GM19240 (cell line): Measurements from ENCODE around the gene ANO4.

Source experiments
- DNase-seq: peaks from one replicate; pipeline ENCODE4 v3.0.0; 2011; ENCODE audit warnings: low spot score; ENCODE audit not compliant: insufficient read length

The ANO4 gene

GRCh38 chr12:100794441-100795173 lies at the start of gene ANO4:
TSS of gene ANO4 (plus strand) at chr12:100794776. CDS start at chr12:100901786, 107,010 bp downstream.
- no peak for DNase-seq

GRCh38 chr12:100745378-100746071 lies 49.1 kb upstream of the ANO4 start:
- DNase-seq = no peak

- DNase-seq = no peak
Measured at GRCh38 chr12:100752841-100753240, 41.7 kb upstream of the ANO4 start.

- DNase-seq = no peak
Measured at GRCh38 chr12:100753837-100754236, 40.7 kb upstream of the ANO4 start.

GRCh38 chr12:100755186-100755585 lies 39.4 kb upstream of the ANO4 start:
- no peak for DNase-seq

- no peak for DNase-seq
Measured at GRCh38 chr12:100758083-100758482, 36.5 kb upstream of the ANO4 start.

GRCh38 chr12:100767371-100767770 lies 27.2 kb upstream of the ANO4 start:
- no peak for DNase-seq

- no peak for DNase-seq
Measured at GRCh38 chr12:100767950-100768349, 26.6 kb upstream of the ANO4 start.

- DNase-seq = no peak
Measured at GRCh38 chr12:100778967-100779590, 15.5 kb upstream of the ANO4 start.

GRCh38 chr12:100789146-100789545 lies 5.4 kb upstream of the ANO4 start:
- DNase-seq = no peak

- no peak for DNase-seq
Measured at GRCh38 chr12:100789975-100790374, 4.6 kb upstream of the ANO4 start.

GRCh38 chr12:100790552-100790951 lies 4.0 kb upstream of the ANO4 start:
- DNase-seq = no peak

- no peak for DNase-seq
Measured at GRCh38 chr12:100793182-100793581, 1.4 kb upstream of the ANO4 start.

- DNase-seq = no peak
Measured at GRCh38 chr12:100795174-100795799, 711 bp downstream of the ANO4 start.

GRCh38 chr12:100795800-100796179 lies 1.2 kb downstream of the ANO4 start:
- no peak for DNase-seq

GRCh38 chr12:100796621-100797020 lies 2.0 kb downstream of the ANO4 start:
- no peak for DNase-seq

- no peak for DNase-seq
Measured at GRCh38 chr12:100797246-100797645, 2.7 kb downstream of the ANO4 start.

- no peak for DNase-seq
Measured at GRCh38 chr12:100797786-100798185, 3.2 kb downstream of the ANO4 start.

- no peak for DNase-seq
Measured at GRCh38 chr12:100798286-100799160, 3.9 kb downstream of the ANO4 start.

GRCh38 chr12:100799770-100800169 lies 5.2 kb downstream of the ANO4 start:
- DNase-seq = no peak

GRCh38 chr12:100800723-100801122 lies 6.1 kb downstream of the ANO4 start:
- no peak for DNase-seq
